Measurements from ENCODE around the gene TNFRSF13B. TPM values are rescaled to one million over a fixed set of nuclear protein-coding genes. Genes with fewer than 3 reads are reported as not detected.
"Not testable (repeated sequence)": the region's sequence is repeated elsewhere in the genome, so short reads cannot be mapped to it uniquely, and the experiment has no call there.

Gene TNFRSF13B
- total RNA-seq, 1 donor from 2014 or later: not detected

- DNase-seq (ENCODE audit: low spot score) (no peak), ATAC-seq (no peak)
These were observed 42.8 kb downstream of the TNFRSF13B start for GRCh38 chr17:16929035-16929680.

- ATAC-seq (peak; percentile 18), DNase-seq (ENCODE audit: low spot score) (no peak)
These were observed 43.4 kb downstream of the TNFRSF13B start for GRCh38 chr17:16928406-16929034.

GRCh38 chr17:16927641-16928321, 44.1 kb downstream of the TNFRSF13B start:
- ATAC-seq (no peak), DNase-seq (ENCODE audit: low spot score) (no peak)

- no peak for DNase-seq (ENCODE audit: low spot score)
- no peak for ATAC-seq
These were observed 45.1 kb downstream of the TNFRSF13B start for GRCh38 chr17:16926571-16927451.

GRCh38 chr17:16926061-16926511, 45.8 kb downstream of the TNFRSF13B start:
- DNase-seq (ENCODE audit: low spot score) (peak; percentile 28), ATAC-seq (no peak)

GRCh38 chr17:16925461-16926060, 46.4 kb downstream of the TNFRSF13B start:
- ATAC-seq: no peak
- DNase-seq (ENCODE audit: low spot score): peak; percentile 35

- no peak for ATAC-seq
- peak; percentile 38 for DNase-seq (ENCODE audit: low spot score)
These were observed 47.0 kb downstream of the TNFRSF13B start for GRCh38 chr17:16924696-16925440.

- DNase-seq (ENCODE audit: low spot score): peak; percentile 35
- ATAC-seq: no peak
These were observed 47.8 kb downstream of the TNFRSF13B start for GRCh38 chr17:16923904-16924695.

- ATAC-seq (peak; percentile 20), DNase-seq (ENCODE audit: low spot score) (peak; percentile 44)
These were observed 48.6 kb downstream of the TNFRSF13B start for GRCh38 chr17:16923097-16923903.

GRCh38 chr17:16922386-16923096, 49.4 kb downstream of the TNFRSF13B start:
- DNase-seq (ENCODE audit: low spot score): peak; percentile 3
- ATAC-seq: peak; percentile 73

GRCh38 chr17:16921451-16921850, 50.5 kb downstream of the TNFRSF13B start:
- DNase-seq (ENCODE audit: low spot score): peak; percentile 5
- not testable (repeated sequence) for ATAC-seq

GRCh38 chr17:16920628-16921020, 51.3 kb downstream of the TNFRSF13B start:
- ATAC-seq: no peak

GRCh38 chr17:16919663-16920627, 52.0 kb downstream of the TNFRSF13B start:
- ATAC-seq (no peak), DNase-seq (ENCODE audit: low spot score) (peak; percentile 24)

More at GRCh38 chr17:16920628-16921020, 51.3 kb downstream of the TNFRSF13B start:
- DNase-seq (ENCODE audit: low spot score): peak; percentile 18

GRCh38 chr17:16918443-16918842, 53.5 kb downstream of the TNFRSF13B start:
- DNase-seq (ENCODE audit: low spot score): peak; percentile 10

GRCh38 chr17:16917671-16918394, 54.1 kb downstream of the TNFRSF13B start:
- DNase-seq (ENCODE audit: low spot score): peak; percentile 23

More at GRCh38 chr17:16918443-16918842, 53.5 kb downstream of the TNFRSF13B start:
- ATAC-seq: no peak

GRCh38 chr17:16916557-16916920, 55.4 kb downstream of the TNFRSF13B start:
- peak; percentile 28 for DNase-seq (ENCODE audit: low spot score)
- no peak for ATAC-seq

More at GRCh38 chr17:16917671-16918394, 54.1 kb downstream of the TNFRSF13B start:
- no peak for ATAC-seq
